GM19438 (cell line): ENCODE results near the gene MEIS3.
"Not testable (repeated sequence)": the region's sequence is repeated elsewhere in the genome, so short reads cannot be mapped to it uniquely, and the experiment has no call there.

Experiments
- ATAC-seq: cut with Tn5 transposase; IDR thresholded peaks from one replicate; pipeline ENCODE4 v1.9.1; 2021; ENCODE audit warnings: low read depth; ENCODE audit not compliant: unreplicated experiment

Gene MEIS3

DNA sequence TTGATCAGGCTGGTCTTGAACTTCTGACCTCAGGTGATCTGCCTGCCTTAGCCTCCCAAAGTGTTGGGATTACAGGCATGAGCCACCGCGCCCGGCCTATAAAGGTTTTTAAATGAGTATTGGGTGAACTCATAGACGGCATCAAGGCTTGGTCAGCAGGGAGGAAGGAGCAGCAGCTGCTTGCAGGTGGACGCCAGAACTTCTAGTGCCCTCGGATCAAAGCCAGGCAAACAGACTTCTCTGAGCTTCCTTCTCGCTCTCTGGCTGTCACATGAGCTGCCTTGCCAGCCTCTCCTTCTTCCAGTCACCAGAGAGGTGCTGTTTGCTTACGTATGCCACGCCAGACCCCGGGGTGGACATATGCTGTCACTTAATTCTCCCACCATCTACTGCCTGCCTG, 53.9 kb downstream of the MEIS3 start:
- not testable (repeated sequence) for ATAC-seq

DNA sequence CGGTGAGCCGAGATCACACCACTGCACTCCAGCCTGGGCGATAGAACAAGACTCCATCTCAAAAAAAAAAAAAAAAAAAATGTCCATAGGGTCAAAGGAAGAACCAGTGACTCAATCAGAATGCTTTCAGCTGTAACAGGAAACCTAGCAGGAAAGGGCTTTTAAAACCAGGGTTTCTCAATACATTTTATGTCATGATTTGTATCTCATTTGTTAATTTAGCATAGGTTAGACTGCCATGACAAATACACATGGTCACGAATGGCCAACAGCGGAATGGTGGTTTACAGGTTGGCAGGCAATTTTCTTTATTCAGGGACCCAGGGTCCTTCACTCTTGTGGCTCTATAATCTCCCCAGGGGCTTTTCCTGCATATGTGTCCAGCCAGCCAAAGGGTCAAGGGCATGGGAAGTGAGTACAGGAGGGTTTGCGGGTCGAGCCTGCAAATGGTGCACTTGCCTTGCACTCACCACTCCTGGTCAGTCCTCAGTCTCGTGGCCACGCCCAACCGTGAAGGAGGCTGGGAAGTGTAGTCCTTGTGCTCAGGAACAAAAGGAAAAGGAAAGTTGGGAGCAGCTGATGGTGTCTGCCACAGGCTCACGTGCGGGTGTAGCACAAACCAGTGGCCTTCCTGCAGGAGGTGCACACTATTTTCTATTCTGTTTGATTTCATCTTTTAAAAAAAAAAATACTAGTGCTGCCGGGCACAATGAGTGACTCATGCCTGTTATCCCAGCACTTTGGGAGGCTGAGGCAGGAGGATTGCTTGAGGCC, 55.4 kb downstream of the MEIS3 start:
- no peak for ATAC-seq

GRCh38 chr19:47362321-47362720, 57.0 kb downstream of the MEIS3 start:
- no peak for ATAC-seq

DNA sequence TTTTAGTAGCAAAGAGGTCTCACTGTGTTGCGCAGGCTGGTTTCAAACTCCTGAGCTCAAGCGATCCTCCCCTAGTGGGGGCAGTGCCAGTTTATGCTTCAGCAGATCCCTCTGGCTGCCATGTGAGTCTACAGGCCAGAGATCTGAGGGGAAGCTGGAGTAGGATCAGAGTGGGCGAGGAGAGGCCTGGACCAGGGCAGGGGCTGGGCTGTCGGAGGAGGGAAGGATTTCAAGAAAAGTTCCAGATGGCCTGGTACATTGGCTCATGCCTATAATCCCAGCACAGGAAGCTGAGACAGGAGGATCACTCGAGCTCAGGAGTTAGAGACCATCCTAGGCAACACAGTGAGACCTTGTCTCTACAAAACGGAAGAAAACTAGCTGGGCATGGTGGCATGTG, 60.4 kb downstream of the MEIS3 start:
- no peak for ATAC-seq

DNA sequence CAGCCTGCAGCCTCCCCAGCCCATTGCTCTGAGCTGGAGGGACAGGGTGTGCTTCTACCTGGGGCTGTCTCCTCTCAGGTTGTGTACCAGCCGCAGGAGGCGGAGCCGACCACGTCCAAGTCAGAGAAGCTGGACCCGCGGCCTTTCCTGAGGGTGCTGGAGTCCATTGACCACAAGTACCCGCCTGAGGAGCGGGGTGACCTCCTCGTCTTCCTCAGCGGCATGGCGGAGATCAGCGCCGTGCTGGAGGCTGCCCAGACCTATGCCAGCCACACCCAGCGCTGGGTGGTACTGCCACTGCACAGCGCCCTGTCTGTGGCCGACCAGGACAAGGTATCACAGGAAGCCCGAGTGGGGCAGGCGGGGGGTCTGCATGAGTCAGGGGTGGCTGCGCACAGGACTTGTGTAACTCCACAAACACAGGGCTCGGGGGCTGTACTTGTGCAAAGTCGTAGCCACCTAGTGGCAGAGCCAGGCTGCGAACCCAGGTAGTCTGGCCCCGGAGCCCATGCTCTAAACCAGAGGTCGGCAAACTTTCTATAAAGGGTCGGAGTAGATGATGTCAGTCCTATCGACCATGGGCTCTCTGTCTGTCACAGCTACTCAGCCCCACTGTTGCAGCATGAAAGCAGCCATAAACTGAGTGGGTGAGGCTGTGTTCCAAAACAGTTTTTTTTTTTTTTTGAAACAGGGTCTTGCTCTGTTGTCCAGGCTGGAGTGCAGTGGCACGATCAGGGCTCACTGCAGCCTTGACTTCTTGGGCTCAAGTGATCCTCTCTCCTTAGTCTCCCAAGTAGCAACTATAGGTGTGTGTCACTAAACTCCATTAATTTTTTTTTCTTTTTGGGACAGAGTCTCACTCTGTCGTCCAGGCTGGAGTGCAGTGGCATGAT, 61.3 kb downstream of the MEIS3 start:
- no peak for ATAC-seq

DNA sequence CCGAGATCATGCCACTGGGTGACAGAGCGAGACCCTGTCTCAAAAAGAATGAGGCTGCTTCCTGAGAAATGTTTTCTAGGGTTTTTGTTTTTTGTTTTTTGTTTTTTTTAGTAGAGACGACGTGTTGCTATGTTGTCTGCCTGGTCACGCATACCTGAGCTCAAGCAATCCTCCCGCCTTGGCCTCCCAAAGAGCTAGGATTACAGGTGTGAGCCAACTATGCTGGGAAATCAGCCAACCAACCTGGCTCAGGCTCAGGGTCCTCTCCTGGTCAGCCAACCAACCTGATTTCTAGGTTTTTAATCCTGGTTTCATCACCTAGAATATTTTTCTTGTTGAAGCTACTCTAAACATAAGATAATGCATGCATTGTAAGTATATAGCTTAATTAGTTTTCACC, 62.4 kb downstream of the MEIS3 start:
- no peak for ATAC-seq

DNA sequence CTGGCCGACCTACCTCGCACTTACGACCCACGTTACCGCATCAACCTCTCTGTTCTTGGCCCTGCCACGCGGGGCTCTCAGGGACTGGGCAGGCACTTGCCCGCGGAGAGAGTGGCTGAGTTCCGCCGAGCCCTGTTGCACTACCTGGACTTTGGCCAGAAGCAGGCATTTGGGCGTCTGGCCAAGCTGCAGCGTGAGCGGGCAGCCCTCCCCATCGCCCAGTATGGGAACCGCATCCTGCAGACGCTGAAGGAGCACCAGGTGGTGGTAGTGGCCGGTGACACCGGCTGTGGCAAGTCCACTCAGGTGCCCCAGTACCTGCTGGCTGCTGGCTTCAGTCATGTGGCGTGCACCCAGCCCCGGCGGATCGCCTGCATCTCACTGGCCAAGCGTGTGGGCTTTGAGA, 66.0 kb downstream of the MEIS3 start:
- ATAC-seq, result no peak
